ENCODE results near the gene RTL5.

The RTL5 gene

GRCh38 chrX:72130156-72130761 is 1.5 kb downstream of the RTL5 start:
- Histone ChIP-seq H3K27ac (ENCODE audit: low read length) (no peak overlapping the region), H3K9me3 (ENCODE audit: control insufficient read depth, insufficient read depth, low read length) (no peaks in the 10 kb centered on the region), H3K27me3 (ENCODE audit: control insufficient read depth, insufficient read depth, low read length) (peaks cover 22% of the 10 kb centered on the region), H3K36me3 (ENCODE audit: control insufficient read depth, insufficient read depth, low read length) (no peaks in the 10 kb centered on the region), H3K4me1 (ENCODE audit: control insufficient read depth, insufficient read depth, low read length) (no peaks in the 10 kb centered on the region; the same call in 1 of the 2 replicates), H3K4me3 (ENCODE audit: low read length) (no peak overlapping the region)
- DNase-seq (ENCODE audit: low read depth, low spot score) = no peak
- WGBS (ENCODE audit: insufficient coverage, insufficient read length) = no CpG with 5 or more reads among the region's 12 CpGs

GRCh38 chrX:72129661-72130060 is 2.1 kb downstream of the RTL5 start:
- no CpG with 5 or more reads among the region's 16 CpGs for WGBS (ENCODE audit: insufficient coverage, insufficient read length)
- peaks cover 22% of the 10 kb centered on the region for H3K27me3 ChIP-seq (ENCODE audit: control insufficient read depth, insufficient read depth, low read length)
- no peaks in the 10 kb centered on the region; the same call in 1 of the 2 replicates for H3K4me1 ChIP-seq (ENCODE audit: control insufficient read depth, insufficient read depth, low read length)
- no peaks in the 10 kb centered on the region for H3K9me3 ChIP-seq (ENCODE audit: control insufficient read depth, insufficient read depth, low read length)
- no peaks in the 10 kb centered on the region for H3K36me3 ChIP-seq (ENCODE audit: control insufficient read depth, insufficient read depth, low read length)
- H3K4me3 ChIP-seq (ENCODE audit: low read length) = no peak overlapping the region
- no peak overlapping the region for H3K27ac ChIP-seq (ENCODE audit: low read length)
- no peak for DNase-seq (ENCODE audit: low read depth, low spot score)

- no peaks in the 10 kb centered on the region for H3K36me3 ChIP-seq (ENCODE audit: control insufficient read depth, insufficient read depth, low read length)
- no peak for DNase-seq (ENCODE audit: low read depth, low spot score)
- no peaks in the 10 kb centered on the region; the same call in 1 of the 2 replicates for H3K4me1 ChIP-seq (ENCODE audit: control insufficient read depth, insufficient read depth, low read length)
- no peak overlapping the region for H3K4me3 ChIP-seq (ENCODE audit: low read length)
- H3K9me3 ChIP-seq (ENCODE audit: control insufficient read depth, insufficient read depth, low read length) = no peaks in the 10 kb centered on the region
- WGBS (ENCODE audit: insufficient coverage, insufficient read length) = no CpG with 5 or more reads among the region's 6 CpGs
- no peak overlapping the region for H3K27ac ChIP-seq (ENCODE audit: low read length)
- H3K27me3 ChIP-seq (ENCODE audit: control insufficient read depth, insufficient read depth, low read length) = peaks cover 22% of the 10 kb centered on the region
Measured at GRCh38 chrX:72128881-72129280, 2.8 kb downstream of the RTL5 start.

GRCh38 chrX:72128183-72128834 is 3.4 kb downstream of the RTL5 start:
- Histone ChIP-seq H3K36me3 (ENCODE audit: control insufficient read depth, insufficient read depth, low read length) (no peaks in the 10 kb centered on the region), H3K27me3 (ENCODE audit: control insufficient read depth, insufficient read depth, low read length) (peaks cover 22% of the 10 kb centered on the region), H3K4me3 (ENCODE audit: low read length) (no peak overlapping the region), H3K9me3 (ENCODE audit: control insufficient read depth, insufficient read depth, low read length) (no peaks in the 10 kb centered on the region), H3K27ac (ENCODE audit: low read length) (no peak overlapping the region), H3K4me1 (ENCODE audit: control insufficient read depth, insufficient read depth, low read length) (no peaks in the 10 kb centered on the region; the same call in 1 of the 2 replicates)
- DNase-seq (ENCODE audit: low read depth, low spot score) = no peak
- WGBS (ENCODE audit: insufficient coverage, insufficient read length) = no CpG with 5 or more reads among the region's 4 CpGs

- no peak for DNase-seq (ENCODE audit: low read depth, low spot score)
- Histone ChIP-seq H3K4me1 (ENCODE audit: control insufficient read depth, insufficient read depth, low read length) (no peaks in the 10 kb centered on the region; the same call in 1 of the 2 replicates), H3K9me3 (ENCODE audit: control insufficient read depth, insufficient read depth, low read length) (no peaks in the 10 kb centered on the region), H3K27me3 (ENCODE audit: control insufficient read depth, insufficient read depth, low read length) (peaks cover 17% of the 10 kb centered on the region), H3K36me3 (ENCODE audit: control insufficient read depth, insufficient read depth, low read length) (no peaks in the 10 kb centered on the region), H3K27ac (ENCODE audit: low read length) (no peak overlapping the region), H3K4me3 (ENCODE audit: low read length) (no peak overlapping the region)
- whole genome bisulfite sequencing (ENCODE audit: insufficient coverage, insufficient read length) = no CpG with 5 or more reads among the region's 3 CpGs
Measured at GRCh38 chrX:72127332-72127731, 4.4 kb downstream of the RTL5 start.

GRCh38 chrX:72126539-72127140 is 5.1 kb downstream of the RTL5 start:
- H3K27me3 ChIP-seq (ENCODE audit: control insufficient read depth, insufficient read depth, low read length) = peaks cover 17% of the 10 kb centered on the region
- H3K27ac ChIP-seq (ENCODE audit: low read length) = no peak overlapping the region
- H3K36me3 ChIP-seq (ENCODE audit: control insufficient read depth, insufficient read depth, low read length) = no peaks in the 10 kb centered on the region
- H3K4me1 ChIP-seq (ENCODE audit: control insufficient read depth, insufficient read depth, low read length) = no peaks in the 10 kb centered on the region; the same call in 1 of the 2 replicates
- H3K9me3 ChIP-seq (ENCODE audit: control insufficient read depth, insufficient read depth, low read length) = no peaks in the 10 kb centered on the region
- DNase-seq (ENCODE audit: low read depth, low spot score) = peak; percentile 48
- H3K4me3 ChIP-seq (ENCODE audit: low read length) = no peak overlapping the region
- WGBS (ENCODE audit: insufficient coverage, insufficient read length) = no CpG with 5 or more reads among the region's 9 CpGs

- H3K36me3 ChIP-seq (ENCODE audit: control insufficient read depth, insufficient read depth, low read length) = no peaks in the 10 kb centered on the region
- no peak overlapping the region for H3K27ac ChIP-seq (ENCODE audit: low read length)
- no peak for DNase-seq (ENCODE audit: low read depth, low spot score)
- no peak overlapping the region for H3K4me3 ChIP-seq (ENCODE audit: low read length)
- H3K4me1 ChIP-seq (ENCODE audit: control insufficient read depth, insufficient read depth, low read length) = no peaks in the 10 kb centered on the region; the same call in 1 of the 2 replicates
- no peaks in the 10 kb centered on the region for H3K9me3 ChIP-seq (ENCODE audit: control insufficient read depth, insufficient read depth, low read length)
- no CpG with 5 or more reads among the region's 3 CpGs for WGBS (ENCODE audit: insufficient coverage, insufficient read length)
- H3K27me3 ChIP-seq (ENCODE audit: control insufficient read depth, insufficient read depth, low read length) = peaks cover 17% of the 10 kb centered on the region
Measured at GRCh38 chrX:72126048-72126415, 5.7 kb downstream of the RTL5 start.

- DNase-seq (ENCODE audit: low read depth, low spot score) = no peak
- H3K27ac ChIP-seq (ENCODE audit: low read length) = no peak overlapping the region
- H3K27me3 ChIP-seq (ENCODE audit: control insufficient read depth, insufficient read depth, low read length) = peaks cover 15% of the 10 kb centered on the region
- no peaks in the 10 kb centered on the region for H3K9me3 ChIP-seq (ENCODE audit: control insufficient read depth, insufficient read depth, low read length)
- no peaks in the 10 kb centered on the region; the same call in 1 of the 2 replicates for H3K4me1 ChIP-seq (ENCODE audit: control insufficient read depth, insufficient read depth, low read length)
- WGBS (ENCODE audit: insufficient coverage, insufficient read length) = no CpG with 5 or more reads among the region's 6 CpGs
- no peaks in the 10 kb centered on the region for H3K36me3 ChIP-seq (ENCODE audit: control insufficient read depth, insufficient read depth, low read length)
- H3K4me3 ChIP-seq (ENCODE audit: low read length) = no peak overlapping the region
Measured at GRCh38 chrX:72125331-72126047, 6.2 kb downstream of the RTL5 start.

- peaks cover 7% of the 10 kb centered on the region for H3K27me3 ChIP-seq (ENCODE audit: control insufficient read depth, insufficient read depth, low read length)
- no peak for DNase-seq (ENCODE audit: low read depth, low spot score)
- no peaks in the 10 kb centered on the region for H3K4me1 ChIP-seq (ENCODE audit: control insufficient read depth, insufficient read depth, low read length)
- H3K27ac ChIP-seq (ENCODE audit: low read length) = no peak overlapping the region
- WGBS (ENCODE audit: insufficient coverage, insufficient read length) = no CpG with 5 or more reads among the region's 8 CpGs
- H3K9me3 ChIP-seq (ENCODE audit: control insufficient read depth, insufficient read depth, low read length) = no peaks in the 10 kb centered on the region
- H3K4me3 ChIP-seq (ENCODE audit: low read length) = no peak overlapping the region
- no peaks in the 10 kb centered on the region for H3K36me3 ChIP-seq (ENCODE audit: control insufficient read depth, insufficient read depth, low read length)
Measured at GRCh38 chrX:72124540-72125201, 7.0 kb downstream of the RTL5 start.

All from iPS DF 6.9 (cell line).